Skin epidermis (tissue), 12 donors: ENCODE results near the gene DNAJC5.
"Not testable (repeated sequence)": the region's sequence is repeated elsewhere in the genome, so short reads cannot be mapped to it uniquely, and the experiment has no call there.

Experiments
- H3K27ac ChIP-seq, 21 experiments: fragments of 200-600 bp; sonication (generic) in 11 of 21; one replicate each; pipeline ENCODE4 v1.5.0; 2020; ENCODE audit warnings: mild to moderate bottlenecking in 3 of 21, inconsistent platforms in 2 of 21, moderate library complexity in 2 of 21
- H3K4me3 ChIP-seq, 7 experiments: fragments of 200-600 bp; sonication (generic) in 2 of 7; one replicate each; pipeline ENCODE4 v1.5.0; 2020; ENCODE audit warnings: inconsistent platforms in 2 of 7, mild to moderate bottlenecking in 2 of 7, moderate library complexity in 1 of 7

The DNAJC5 gene

DNA sequence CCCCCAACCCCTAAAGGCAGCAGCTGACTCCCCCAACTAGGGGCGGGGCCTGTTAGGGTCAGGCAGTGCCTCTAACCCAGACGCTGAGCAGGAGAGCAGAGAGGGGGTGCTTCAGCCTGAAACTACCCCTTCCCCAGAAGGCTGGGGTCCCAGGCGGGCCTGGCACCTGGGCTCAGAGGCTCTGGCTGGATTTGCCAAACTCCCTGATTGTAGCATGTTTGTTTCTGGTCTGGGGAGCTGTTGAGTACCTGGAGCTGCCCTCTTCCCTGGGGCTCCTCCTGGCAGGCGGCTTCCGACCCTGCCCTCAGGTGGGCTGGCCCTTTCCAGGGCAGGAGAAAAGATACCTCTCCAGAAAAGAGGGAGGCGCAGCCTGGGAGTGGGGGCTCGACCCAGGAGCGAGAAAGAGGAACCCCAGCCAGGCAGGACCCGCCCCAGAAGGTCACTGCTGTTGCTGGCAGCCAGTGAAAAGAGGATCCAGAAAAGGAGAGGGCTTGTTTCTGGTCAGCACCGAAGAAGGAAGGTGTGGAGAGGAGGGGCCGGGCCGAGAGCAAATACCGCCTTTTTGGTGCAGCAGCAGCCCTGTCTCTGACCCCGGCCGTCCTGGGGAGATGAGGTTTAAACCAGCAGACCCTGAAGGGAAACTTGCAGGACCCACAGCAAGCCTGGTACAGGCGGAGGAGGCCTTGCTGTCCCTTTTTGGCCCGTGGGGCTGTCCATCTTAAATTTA lies 34.4 kb upstream of the DNAJC5 start:
- H3K4me3 ChIP-seq = no peak overlapping the region
- H3K27ac ChIP-seq = peak overlapping the region in 10 of 21 experiments; percentile 6 to 75 (median 31)

DNA sequence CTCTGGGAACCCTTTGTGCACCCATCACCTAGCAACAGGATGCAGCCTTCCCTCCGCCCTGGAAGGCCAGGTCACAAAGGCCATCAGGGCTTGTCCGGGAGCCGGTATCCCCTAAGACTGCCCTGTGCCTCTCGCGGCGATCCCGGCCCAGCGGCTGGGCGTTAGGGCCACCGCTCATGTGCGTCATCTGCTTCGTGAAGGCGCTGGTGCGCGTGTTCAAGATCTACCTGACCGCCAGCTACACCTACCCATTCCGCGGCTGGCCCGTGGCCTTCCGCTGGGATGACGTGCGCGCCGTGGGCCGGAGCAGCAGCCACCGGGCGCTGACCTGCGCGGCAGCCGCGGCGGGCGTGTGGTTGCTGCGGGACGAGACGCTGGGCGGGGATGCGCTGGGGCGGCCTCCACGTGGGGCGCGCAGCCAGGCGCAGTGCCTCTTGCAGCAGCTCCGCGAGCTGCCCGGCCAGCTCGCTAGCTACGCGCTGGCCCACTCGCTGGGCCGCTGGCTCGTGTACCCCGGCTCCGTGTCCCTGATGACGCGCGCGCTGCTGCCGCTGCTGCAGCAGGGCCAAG lies 33.5 kb upstream of the DNAJC5 start, which contains the start of gene ABHD16B:
Gene ABHD16B (plus strand): TSS at position 134 of the 570 bp plus-strand sequence. CDS start 43 bp downstream, at position 177.
- Histone ChIP-seq H3K27ac (peak within 1 kb of the TSS in 10 of 21 experiments; percentile 6 to 75 (median 31)), H3K4me3 (no peak within 1 kb of the TSS)

DNA sequence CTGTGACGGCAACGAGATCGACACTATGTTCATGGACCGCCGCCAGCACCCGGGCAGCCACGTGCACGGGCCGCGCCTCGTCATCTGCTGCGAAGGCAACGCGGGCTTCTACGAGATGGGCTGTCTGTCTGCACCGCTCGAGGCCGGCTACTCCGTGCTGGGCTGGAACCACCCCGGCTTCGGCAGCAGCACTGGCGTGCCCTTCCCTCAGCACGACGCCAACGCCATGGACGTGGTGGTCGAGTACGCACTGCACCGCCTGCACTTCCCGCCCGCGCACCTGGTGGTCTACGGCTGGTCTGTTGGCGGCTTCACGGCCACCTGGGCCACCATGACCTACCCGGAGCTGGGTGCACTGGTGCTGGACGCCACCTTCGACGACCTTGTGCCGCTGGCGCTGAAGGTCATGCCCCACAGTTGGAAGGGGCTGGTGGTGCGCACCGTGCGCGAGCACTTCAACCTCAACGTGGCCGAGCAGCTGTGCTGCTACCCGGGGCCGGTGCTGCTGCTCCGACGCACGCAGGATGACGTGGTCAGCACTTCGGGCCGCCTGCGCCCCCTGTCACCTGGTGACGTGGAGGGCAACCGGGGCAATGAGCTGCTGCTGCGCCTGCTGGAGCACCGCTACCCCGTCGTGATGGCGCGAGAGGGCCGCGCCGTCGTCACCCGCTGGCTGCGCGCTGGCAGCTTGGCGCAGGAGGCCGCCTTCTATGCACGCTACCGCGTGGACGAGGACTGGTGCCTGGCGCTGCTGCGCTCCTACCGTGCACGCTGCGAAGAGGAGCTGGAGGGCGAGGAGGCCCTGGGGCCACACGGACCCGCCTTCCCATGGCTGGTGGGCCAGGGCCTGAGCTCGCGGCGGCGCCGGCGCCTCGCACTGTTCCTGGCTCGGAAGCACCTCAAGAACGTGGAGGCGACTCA lies 32.7 kb upstream of the DNAJC5 start:
- no peak overlapping the region for H3K27ac ChIP-seq
- H3K4me3 ChIP-seq = no peak overlapping the region

DNA sequence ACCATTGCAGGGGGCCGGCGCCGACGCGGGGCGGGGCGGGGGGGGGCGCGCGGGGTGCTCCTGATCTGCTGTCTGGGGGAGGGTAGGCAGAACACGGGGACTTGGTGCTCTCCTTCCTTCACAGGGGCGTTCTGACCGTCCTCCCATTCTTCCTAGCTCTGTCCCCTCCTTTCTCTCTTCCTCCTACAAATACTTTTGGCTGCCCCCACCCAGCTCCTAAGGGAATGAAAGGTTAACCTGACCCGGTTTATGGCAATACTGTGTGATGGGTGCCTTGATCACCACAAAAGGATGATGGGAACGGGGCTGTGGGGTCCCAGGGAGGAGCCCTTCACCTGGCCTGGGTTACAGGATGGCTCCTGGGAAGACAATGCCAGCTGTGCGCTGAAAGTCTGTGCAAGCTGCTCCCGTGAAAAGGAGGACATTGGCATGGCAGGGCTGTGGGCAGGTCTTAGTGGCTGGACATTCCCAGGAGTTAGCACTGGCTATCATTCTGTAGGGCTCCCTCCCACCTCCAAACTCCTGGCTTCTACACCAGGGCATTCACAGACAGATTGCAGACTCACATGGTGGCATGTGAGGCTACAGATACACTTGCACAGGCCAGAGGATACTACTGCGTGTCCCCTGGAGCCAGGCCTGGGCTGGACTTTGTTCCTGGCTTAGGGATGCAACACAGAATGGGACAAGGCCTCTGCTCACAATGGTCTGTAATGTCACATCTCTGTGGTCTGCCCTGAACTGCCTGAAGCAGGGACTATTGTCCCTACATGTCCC lies 31.7 kb upstream of the DNAJC5 start:
- Histone ChIP-seq H3K27ac (peak overlapping the region in 20 of 21 experiments; percentile 78 to 100 (median 95)), H3K4me3 (peak overlapping the region in 4 of 7 experiments; percentile 83 to 96 (median 90))

DNA sequence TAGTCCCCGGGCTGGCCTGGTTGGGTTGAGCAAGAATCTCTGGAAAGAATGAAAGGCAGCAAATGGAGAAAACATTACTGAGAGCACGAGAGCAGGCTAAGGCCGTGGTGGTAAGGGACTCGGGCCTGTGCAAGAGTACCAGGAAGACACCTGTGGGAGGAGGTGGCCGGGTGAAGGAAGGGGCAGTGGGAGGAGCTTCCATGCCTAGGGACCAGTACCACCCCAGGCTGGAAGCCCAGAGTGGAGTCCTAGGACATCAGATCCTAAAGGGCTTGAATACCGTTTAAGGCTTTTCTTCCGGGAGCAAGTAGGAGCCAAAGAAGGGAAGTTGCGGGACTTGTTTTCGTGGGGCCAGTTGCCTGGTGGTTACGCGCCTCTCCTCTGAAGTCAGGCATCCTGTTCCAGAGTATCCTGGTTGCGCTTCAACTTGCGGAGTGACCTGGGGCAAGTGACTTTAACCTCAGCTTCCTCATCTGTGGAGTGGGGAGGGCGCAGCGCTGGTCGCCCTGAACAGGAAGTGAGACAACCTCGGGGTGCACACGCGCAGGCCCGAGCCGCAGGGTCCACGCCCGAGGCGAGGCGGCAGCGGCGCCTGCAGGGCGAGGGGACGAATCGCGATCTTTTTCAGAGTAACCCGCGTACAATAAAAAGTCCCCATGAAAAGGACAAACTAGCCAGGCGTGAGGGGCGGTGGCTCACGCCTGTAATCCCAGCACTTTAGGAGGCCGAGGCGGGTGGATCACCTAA lies 31.0 kb upstream of the DNAJC5 start:
- peak overlapping the region; percentile 36 to 100 (median 95) for H3K27ac ChIP-seq
- H3K4me3 ChIP-seq = peak overlapping the region; percentile 77 to 97 (median 93)

DNA sequence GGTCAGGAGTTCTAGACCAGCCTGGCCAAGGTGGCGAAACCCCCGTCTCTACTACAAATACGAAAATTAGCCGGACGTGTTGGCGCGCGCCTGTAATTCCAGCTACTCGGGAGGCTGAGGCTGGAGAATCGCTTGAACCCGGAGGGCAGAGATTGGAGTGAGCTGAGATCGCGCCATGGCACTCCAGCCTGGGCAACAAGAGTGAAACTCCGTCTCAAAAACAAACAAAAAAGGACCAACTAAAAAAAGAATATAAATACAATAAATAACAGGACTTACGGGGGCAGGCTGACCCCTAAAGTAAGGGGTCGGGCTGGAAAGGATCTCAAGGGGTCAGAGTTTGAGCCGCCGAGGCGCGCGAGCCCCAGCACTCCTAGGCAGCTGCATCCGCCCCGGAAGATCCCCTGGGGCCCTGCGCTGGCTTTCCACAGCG lies 30.4 kb upstream of the DNAJC5 start:
- peak overlapping the region; percentile 36 to 100 (median 95) for H3K27ac ChIP-seq
- H3K4me3 ChIP-seq = peak overlapping the region; percentile 77 to 97 (median 93)

DNA sequence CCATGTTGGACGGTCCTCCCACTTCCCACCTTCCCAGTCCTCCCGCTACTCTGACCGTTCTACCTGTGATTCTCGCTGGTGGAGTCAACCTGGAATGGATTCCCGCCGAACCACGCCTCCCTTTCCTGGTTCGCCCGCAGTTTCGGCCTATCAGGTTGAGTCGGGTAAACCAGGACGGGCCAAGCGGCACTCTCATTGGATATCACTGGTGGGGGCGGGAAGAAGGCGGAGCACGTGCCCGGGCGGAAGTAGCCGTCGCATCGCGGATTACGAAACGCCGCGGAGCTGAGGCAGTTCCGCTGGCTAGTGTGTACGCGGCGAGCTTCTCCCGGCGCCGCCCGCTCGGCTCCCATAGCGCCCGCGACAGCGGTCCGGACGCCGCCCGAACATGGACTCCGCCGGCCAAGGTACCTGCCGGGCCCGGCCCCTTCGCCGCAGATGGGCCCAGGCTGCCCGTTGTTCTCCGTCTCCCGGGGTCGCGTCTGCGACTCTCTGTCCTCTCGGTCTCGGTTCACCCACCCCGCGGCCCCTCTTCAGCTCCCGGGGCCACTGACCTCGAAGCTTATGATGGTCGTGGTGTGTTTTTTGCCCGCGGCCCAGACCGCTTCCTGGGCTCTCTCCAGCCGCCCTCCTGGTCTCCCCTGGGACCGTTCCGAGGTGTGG lies 29.8 kb upstream of the DNAJC5 start, which contains the start of gene TPD52L2:
Gene TPD52L2 (plus strand): TSS at position 293 of the 663 bp plus-strand sequence. CDS start 96 bp downstream, at position 389.
- H3K27ac ChIP-seq = peak within 1 kb of the TSS; percentile 79 to 100 (median 97)
- H3K4me3 ChIP-seq = peak within 1 kb of the TSS; percentile 77 to 97 (median 93)

DNA sequence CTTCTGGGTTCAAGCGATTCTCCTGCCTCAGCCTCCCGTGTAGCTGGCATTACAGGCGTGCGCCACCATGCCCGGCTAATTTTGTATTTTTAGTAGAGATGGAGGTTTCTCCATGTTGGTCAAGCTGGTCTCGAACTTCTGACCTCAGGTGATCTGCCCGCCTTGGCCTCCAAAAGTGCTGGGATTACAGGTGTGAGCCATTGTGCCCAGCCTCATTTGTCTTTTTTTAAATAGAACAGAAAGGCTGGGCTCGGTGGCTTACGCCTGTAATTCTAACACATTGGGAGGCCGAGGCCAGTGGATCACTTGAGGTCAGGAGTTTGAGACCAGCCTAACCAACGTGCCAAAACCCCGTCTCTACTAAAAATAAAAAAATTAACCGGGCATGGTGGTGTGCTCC lies 27.9 kb upstream of the DNAJC5 start:
- H3K27ac ChIP-seq, H3K4me3 ChIP-seq: not testable (repeated sequence)

DNA sequence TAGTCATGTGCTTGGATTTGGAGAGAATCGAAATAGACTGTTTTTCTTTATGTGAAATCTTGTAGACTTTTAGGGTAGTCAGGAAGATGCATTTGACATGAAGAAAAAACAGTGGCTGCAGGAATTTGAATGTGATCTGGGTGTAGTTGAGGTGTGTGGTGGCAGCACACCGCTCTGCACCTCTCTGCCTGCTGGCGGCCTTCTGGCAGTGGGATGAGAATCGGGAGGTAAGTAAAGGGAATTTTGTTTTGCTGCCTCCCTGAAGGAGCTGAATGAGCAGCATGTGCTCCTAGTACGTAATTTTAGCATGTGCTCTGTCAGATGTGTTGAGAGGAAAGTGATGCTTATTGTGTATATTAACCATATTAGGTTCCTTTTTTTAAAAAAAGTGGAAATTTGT lies 26.7 kb upstream of the DNAJC5 start:
- no peak overlapping the region for H3K27ac ChIP-seq

DNA sequence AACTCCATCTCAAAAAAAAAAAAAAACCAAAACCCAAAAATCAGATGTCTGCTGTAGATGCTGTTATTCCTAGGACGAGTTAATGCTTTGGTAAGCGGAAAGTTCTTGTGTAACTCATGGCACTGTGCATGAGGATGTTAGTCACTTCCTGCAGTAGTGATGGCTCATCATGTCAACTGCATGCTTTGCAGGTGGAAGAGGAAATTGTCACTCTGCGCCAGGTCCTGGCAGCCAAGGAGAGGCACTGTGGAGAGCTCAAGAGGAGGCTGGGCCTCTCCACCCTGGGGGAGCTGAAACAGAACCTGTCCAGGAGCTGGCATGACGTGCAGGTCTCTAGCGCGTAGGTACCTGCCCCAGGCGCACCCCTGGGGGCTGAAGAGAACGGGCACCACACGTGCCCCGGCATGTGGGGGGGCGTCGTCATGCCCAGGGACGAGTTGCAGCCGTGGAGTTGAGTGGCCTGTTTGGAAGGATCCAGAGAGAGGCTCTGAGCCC lies 21.4 kb upstream of the DNAJC5 start:
- Histone ChIP-seq H3K27ac (peak overlapping the region in 19 of 21 experiments; percentile 21 to 84 (median 68)), H3K4me3 (no peak overlapping the region)

More for the DNA sequence above, 26.7 kb upstream of the DNAJC5 start:
- H3K4me3 ChIP-seq = no peak overlapping the region

DNA sequence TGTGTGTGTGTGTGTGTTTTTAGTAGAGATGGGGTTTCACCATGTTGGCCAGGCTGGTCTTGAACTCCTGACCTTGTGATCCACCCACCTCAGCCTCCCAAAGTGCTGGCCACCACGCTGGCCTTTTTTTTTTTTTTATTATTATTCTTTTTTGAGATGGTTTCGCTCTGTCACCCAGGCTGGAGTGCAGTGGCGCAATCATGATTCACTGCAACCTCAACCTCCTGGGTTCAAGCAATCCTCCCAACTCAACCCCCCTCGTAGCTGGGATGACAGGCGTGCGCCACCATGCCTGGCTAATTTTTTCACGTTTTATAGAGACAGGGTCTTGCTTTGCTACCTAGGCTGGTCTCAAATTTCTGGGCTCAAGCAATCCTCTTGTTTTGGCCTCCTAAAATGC lies 20.7 kb upstream of the DNAJC5 start:
- H3K4me3 ChIP-seq = not testable (repeated sequence)
- peak overlapping the region in 14 of 21 experiments; percentile 18 to 84 (median 64) for H3K27ac ChIP-seq

DNA sequence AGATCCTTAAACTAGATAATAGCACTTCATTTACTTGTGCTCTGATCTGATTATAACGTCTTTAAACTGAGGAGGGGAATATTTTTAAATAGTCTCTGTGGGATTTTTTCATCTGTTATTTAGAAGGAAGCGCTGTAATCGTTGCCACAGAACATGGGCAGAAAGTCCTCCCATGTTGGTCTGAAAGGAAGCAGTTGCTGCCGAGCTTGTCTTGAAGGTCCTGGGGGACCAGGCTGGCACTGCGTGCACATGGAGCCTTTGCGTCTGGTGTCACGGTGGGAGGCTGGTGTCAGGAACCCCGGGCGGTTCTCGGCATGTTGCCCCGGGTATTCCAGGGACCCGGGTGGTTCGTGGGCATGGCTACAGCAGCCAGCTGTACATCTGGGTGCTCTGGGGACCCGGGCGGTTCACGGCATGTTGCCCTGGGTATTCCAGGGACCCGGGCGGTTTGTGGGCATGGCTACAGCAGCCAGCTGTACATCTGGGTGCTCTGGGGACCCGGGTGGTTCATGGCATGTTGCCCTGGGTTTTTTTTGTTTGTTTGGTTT lies 18.4 kb upstream of the DNAJC5 start:
- Histone ChIP-seq H3K27ac (no peak overlapping the region), H3K4me3 (no peak overlapping the region)

DNA sequence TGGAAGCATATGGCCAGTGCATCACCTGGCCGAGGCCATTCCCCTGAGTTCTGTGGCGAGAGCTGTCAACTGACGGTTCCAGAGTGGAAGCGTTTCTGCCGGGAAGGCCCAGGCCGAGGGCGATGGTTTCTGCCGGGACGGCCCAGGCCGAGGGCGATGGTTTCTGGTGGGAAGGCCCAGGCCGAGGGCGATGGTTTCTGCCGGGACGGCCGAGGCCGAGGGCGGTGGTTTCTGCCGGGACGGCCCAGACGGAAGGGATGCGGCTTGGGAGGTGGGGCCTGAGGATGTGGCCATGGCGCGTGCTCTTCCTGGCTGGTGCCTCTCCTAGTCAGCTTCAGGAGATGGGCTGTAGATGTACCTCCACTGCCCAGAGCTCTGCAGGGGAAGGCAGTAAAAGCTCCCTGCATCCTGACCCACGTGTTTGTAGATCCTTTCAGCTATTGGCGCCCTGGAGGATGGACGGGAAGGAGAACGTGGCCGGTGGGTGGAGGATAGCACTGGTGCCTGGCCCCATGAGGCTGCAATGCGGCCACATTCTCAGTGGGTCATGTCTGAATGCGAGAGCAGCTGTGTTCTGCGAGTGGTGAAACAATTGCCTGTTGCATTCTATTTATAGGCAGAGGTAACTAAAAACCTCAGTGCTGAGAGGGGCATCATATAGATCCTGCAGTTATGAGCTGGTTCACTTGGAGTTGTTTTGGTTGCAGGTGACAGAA lies 17.0 kb upstream of the DNAJC5 start:
- H3K4me3 ChIP-seq = no peak overlapping the region
- no peak overlapping the region for H3K27ac ChIP-seq

DNA sequence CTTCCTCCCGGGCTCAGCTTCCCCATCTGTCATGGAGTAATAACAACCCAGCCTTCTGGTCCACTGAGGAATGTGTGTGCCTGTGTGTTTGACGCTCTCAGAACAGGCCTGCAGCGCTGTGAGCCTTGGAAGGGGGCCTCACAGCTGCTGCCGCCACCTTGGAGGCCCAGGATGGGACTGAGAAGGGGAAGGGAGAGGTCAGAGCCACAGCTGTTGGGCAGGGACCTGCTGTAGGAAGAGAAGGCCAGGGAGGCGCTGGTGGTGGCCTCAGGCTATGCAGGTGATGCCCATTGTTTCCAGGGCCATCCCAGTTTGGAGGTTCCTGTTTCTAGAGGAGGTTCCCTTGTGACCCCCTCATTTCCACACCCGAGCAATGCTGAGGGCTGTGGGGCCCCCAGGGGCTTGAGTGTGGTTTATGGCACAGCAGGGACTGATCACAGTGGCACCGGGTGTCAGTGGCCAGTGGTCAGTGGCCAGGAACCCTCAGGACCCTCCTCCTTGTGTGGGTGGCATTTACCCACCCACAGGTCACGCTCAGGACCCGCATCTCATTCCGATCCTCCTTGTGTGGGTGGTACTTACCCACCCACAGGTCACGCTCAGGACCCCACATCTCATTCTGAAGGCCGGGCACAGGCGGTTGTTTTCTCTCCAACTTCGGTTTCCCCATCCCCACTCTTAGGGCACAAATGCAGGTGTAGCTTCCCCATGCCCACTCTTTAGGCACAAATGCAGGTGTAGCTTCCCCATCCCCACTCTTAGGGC lies 15.8 kb upstream of the DNAJC5 start:
- Histone ChIP-seq H3K27ac (no peak overlapping the region), H3K4me3 (no peak overlapping the region)

DNA sequence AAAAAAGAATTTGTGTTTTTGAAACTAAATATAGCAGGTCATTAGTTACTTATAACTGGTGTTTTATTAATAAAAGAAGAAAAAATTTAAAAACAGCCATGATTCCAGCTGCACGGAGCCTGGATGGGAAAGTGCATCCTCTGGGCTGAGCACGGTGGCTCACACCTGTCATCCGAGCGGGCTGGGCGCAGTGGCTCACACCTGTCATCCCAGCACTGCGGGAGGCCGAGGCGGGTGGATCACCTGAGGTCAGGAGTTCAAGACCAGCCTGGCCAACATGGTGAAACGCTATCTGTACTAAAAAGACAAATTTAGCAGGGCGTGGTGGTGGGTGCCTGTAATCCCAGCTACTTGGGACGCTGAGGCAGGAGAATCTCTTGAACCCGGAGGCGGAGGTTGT lies 14.0 kb upstream of the DNAJC5 start:
- H3K4me3 ChIP-seq, H3K27ac ChIP-seq: not testable (repeated sequence)
